ENCODE measurements around the gene PYDC1.
"Not testable (repeated sequence)": the region's sequence is repeated elsewhere in the genome, so short reads cannot be mapped to it uniquely, and the experiment has no call there.

The PYDC1 gene

GRCh38 chr16:31179219-31179746, 37.7 kb downstream of the PYDC1 start:
- DNase-seq: no peak

GRCh38 chr16:31177136-31177535, 39.8 kb downstream of the PYDC1 start:
- peak; percentile 68 for DNase-seq

GRCh38 chr16:31170048-31170447, 46.9 kb downstream of the PYDC1 start:
- DNase-seq: not testable (repeated sequence)

- DNase-seq: no peak
These were observed 48.1 kb downstream of the PYDC1 start for GRCh38 chr16:31168848-31169247.

- DNase-seq: no peak
These were observed 49.6 kb downstream of the PYDC1 start for GRCh38 chr16:31167315-31167714.
